Common myeloid progenitor, CD34-positive (primary cell): ENCODE data around the gene PRDM8.

Experiments used
- CTCF ChIA-PET: fragments of 350-600 bp; sonication (Branson Sonifier 250); formaldehyde crosslinking; loops from one replicate; lab custom pipeline; 2021; ENCODE audit warnings: antibody characterized with exemption; lab: Charles Lee
- POLR2A ChIA-PET: fragments of 350-600 bp; sonication (Branson Sonifier 250); formaldehyde crosslinking; loops from one replicate; lab custom pipeline; 2021; ENCODE audit warnings: antibody characterized with exemption; lab: Charles Lee
- DNase-seq, 3 donors: peaks; one replicate each; pipeline versions ENCODE4 v3.0.0 to v3.0.0-alpha.2; 2013
- H3K27ac ChIP-seq, 2 experiments: 1 replicate in 1 of 2; 2 replicates in 1 of 2; pipeline ENCODE4 v1.7.0; 2013; ENCODE audit warnings: inconsistent platforms in 2 of 2, low read length in 2 of 2, mild to moderate bottlenecking in 2 of 2, low read depth in 1 of 2, moderate library complexity in 1 of 2; ENCODE audit not compliant: severe bottlenecking in 2 of 2, insufficient read depth in 1 of 2, poor library complexity in 1 of 2
- H3K27me3 ChIP-seq, 5 experiments: replicated peaks in 2 of 5; 1 replicate in 3 of 5; 2 replicates in 2 of 5; pipeline versions ENCODE4 v1.6.1 to v1.7.0; 2013; ENCODE audit warnings: low read length in 4 of 5, mild to moderate bottlenecking in 2 of 5, moderate library complexity in 2 of 5, inconsistent platforms in 1 of 5; ENCODE audit not compliant: insufficient read depth in 5 of 5, control insufficient read depth in 4 of 5
- H3K36me3 ChIP-seq, 4 experiments: 1 replicate in 2 of 4; 2 replicates in 2 of 4; pipeline versions ENCODE4 v1.6.1 to v1.7.0; 2013; ENCODE audit warnings: low read length in 3 of 4, control low read depth in 1 of 4, mild to moderate bottlenecking in 1 of 4; ENCODE audit not compliant: control insufficient read depth in 4 of 4, insufficient read depth in 4 of 4
- H3K4me1 ChIP-seq, 4 experiments: 1 replicate in 3 of 4; 2 replicates in 1 of 4; pipeline versions ENCODE4 v1.6.1 to v1.7.1; 2013; ENCODE audit warnings: low read length in 3 of 4, mild to moderate bottlenecking in 3 of 4, control low read depth in 1 of 4, inconsistent platforms in 1 of 4, moderate library complexity in 1 of 4; ENCODE audit not compliant: control insufficient read depth in 4 of 4, insufficient read depth in 4 of 4; ENCODE audit errors: control extremely low read depth in 1 of 4
- H3K4me3 ChIP-seq, 7 experiments: 1 replicate in 4 of 7; 2 replicates in 3 of 7; pipeline versions ENCODE4 v1.5.1 to v1.7.0; 2013; ENCODE audit warnings: mild to moderate bottlenecking in 7 of 7, low read length in 6 of 7, moderate library complexity in 6 of 7, inconsistent platforms in 2 of 7, low read depth in 2 of 7, control low read depth in 1 of 7; ENCODE audit not compliant: insufficient read depth in 4 of 7, control insufficient read depth in 1 of 7; ENCODE audit errors: extremely low read depth in 1 of 7
- H3K9me3 ChIP-seq, 5 experiments: 1 replicate in 4 of 5; 2 replicates in 1 of 5; pipeline versions ENCODE4 v1.6.1 to v1.7.1; 2013; ENCODE audit warnings: low read length in 4 of 5, mild to moderate bottlenecking in 2 of 5, inconsistent platforms in 1 of 5, low read depth in 1 of 5, moderate library complexity in 1 of 5; ENCODE audit not compliant: control insufficient read depth in 4 of 5, insufficient read depth in 2 of 5; ENCODE audit errors: control extremely low read depth in 1 of 5
- WGBS: methylation state at CpG from one replicate; pipeline ENCODE4 v1.1.5; 2013; ENCODE audit not compliant: insufficient coverage; 5-methylcytosine and 5-hydroxymethylcytosine counted together

The PRDM8 gene

GRCh38 chr4:80156410-80156809 is 40.9 kb upstream of the PRDM8 start:
- WGBS, result no CpG with 5 or more reads among the region's 2 CpGs

GRCh38 chr4:80161413-80162058 is 35.8 kb upstream of the PRDM8 start:
- ChIA-PET CTCF (no interaction called here), POLR2A (no interaction called here)
- H3K4me1 ChIP-seq, result no peaks in the 10 kb centered on the region
- peaks cover 0 to 9% (median 2%) of the 10 kb centered on the region in 5 experiments for H3K9me3 ChIP-seq
- no peaks in the 10 kb centered on the region for H3K27me3 ChIP-seq
- H3K4me3 ChIP-seq, result no peak overlapping the region
- 99% methylated on average over 7 of the region's 12 CpGs for WGBS
- peaks cover 0 to 3% (median 0%) of the 10 kb centered on the region in 4 experiments for H3K36me3 ChIP-seq
- H3K27ac ChIP-seq, result no peak overlapping the region
- DNase-seq, result no peak

More at GRCh38 chr4:80156410-80156809, 40.9 kb upstream of the PRDM8 start:
- H3K27me3 ChIP-seq, result no peaks in the 10 kb centered on the region
- peaks cover 0 to 9% (median 2%) of the 10 kb centered on the region in 5 experiments for H3K9me3 ChIP-seq
- no peak for DNase-seq
- H3K36me3 ChIP-seq, result peaks cover 0 to 3% (median 0%) of the 10 kb centered on the region in 4 experiments
- CTCF ChIA-PET, result no interaction called here
- H3K4me1 ChIP-seq, result no peaks in the 10 kb centered on the region
- H3K4me3 ChIP-seq, result no peak overlapping the region
- POLR2A ChIA-PET, result no interaction called here
- no peak overlapping the region for H3K27ac ChIP-seq

DNA sequence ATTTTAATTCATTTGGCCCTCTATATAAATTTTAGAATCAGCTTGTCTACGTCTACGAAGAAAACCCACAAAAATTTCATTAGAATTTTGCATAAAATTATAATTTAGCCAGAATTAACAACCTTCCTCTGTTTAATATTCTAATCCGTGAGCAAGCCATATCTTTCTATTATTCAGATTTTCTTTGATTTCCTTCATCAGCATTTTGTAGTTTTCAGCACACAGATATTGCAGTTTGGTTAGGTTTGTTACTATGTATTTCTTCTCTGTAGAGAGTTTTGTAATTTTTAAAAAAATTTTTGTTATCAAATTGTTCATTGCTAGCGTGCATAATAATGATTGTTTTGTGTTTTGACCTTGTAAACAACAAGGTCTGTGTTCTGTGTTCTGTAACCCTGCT is 34.9 kb upstream of the PRDM8 start:
- ChIA-PET POLR2A (no interaction called here), CTCF (interaction anchor here (1.5 kb wide), 1 partner anchor 12 kb away, joined by 3 read pairs; no protein-coding TSS in a partner anchor)
- Histone ChIP-seq H3K36me3 (peaks cover 0 to 3% (median 0%) of the 10 kb centered on the region in 4 experiments), H3K9me3 (peaks cover 0 to 9% (median 0%) of the 10 kb centered on the region in 5 experiments), H3K27me3 (no peaks in the 10 kb centered on the region), H3K4me1 (no peaks in the 10 kb centered on the region), H3K4me3 (no peak overlapping the region), H3K27ac (no peak overlapping the region)
- 100% methylated on average over 3 of the region's 4 CpGs for WGBS
- DNase-seq, result no peak

GRCh38 chr4:80165855-80166254 is 31.4 kb upstream of the PRDM8 start:
- DNase-seq, result no peak
- ChIA-PET CTCF (interaction anchor here (1.4 kb wide), 1 partner anchor 17 kb away, joined by 4 read pairs; no protein-coding TSS in a partner anchor), POLR2A (no interaction called here)
- Histone ChIP-seq H3K4me3 (no peak overlapping the region), H3K4me1 (no peaks in the 10 kb centered on the region), H3K27me3 (no peaks in the 10 kb centered on the region), H3K9me3 (no peaks in the 10 kb centered on the region), H3K27ac (no peak overlapping the region), H3K36me3 (no peaks in the 10 kb centered on the region)

DNA sequence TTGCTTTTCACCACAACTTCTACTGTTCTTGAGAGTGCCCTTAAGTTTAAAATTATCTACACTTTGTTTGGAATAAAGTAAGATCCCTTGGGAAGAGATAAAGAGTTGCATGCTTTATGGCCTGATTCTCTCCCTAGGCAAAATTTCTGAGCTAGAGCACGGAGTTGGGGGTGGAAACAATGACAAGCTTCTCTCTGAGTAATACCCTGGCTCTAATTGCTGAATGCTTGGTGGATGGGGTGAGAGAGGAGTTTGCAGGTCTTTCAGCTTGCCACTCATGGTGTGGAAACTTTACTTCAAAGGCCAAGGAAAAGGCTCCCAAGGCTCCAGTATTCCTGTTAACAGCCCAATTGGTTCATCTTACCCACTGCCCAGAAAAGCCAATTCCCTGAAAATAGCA is 26.1 kb upstream of the PRDM8 start:
- Histone ChIP-seq H3K27ac (no peak overlapping the region), H3K4me1 (peaks cover 11 to 16% (median 14%) of the 10 kb centered on the region in 4 experiments), H3K27me3 (no peaks in the 10 kb centered on the region), H3K36me3 (no peaks in the 10 kb centered on the region), H3K9me3 (peaks cover 0 to under 1% (median 0%) of the 10 kb centered on the region in 5 experiments), H3K4me3 (no peak overlapping the region)
- 100% methylated on average over 1 of the region's 1 CpG for WGBS
- POLR2A ChIA-PET, result no interaction called here
- CTCF ChIA-PET, result interaction anchor here (1.1 to 2.0 kb wide), 3 partner anchors 12 to 93 kb away, joined by 3 to 7 read pairs (median 4); no protein-coding TSS in a partner anchor
- no peak for DNase-seq

- Histone ChIP-seq H3K27me3 (no peaks in the 10 kb centered on the region), H3K27ac (no peak overlapping the region), H3K36me3 (no peaks in the 10 kb centered on the region), H3K4me3 (no peak overlapping the region), H3K4me1 (peaks cover 11 to 16% (median 14%) of the 10 kb centered on the region in 4 experiments), H3K9me3 (peaks cover 0 to 3% (median 0%) of the 10 kb centered on the region in 5 experiments)
- POLR2A ChIA-PET, result no interaction called here
- WGBS, result 100% methylated on average over 3 of the region's 3 CpGs
- CTCF ChIA-PET, result interaction anchor here (1.0 to 2.0 kb wide), 6 partner anchors 11 to 102 kb away, joined by 3 to 7 read pairs (median 4); no protein-coding TSS in a partner anchor
- no peak for DNase-seq
Measured at GRCh38 chr4:80171656-80172055, 25.6 kb upstream of the PRDM8 start.

- no peaks in the 10 kb centered on the region for H3K36me3 ChIP-seq
- H3K27me3 ChIP-seq, result no peaks in the 10 kb centered on the region
- no peak overlapping the region for H3K4me3 ChIP-seq
- ChIA-PET POLR2A (no interaction called here), CTCF (interaction anchor here (0.8 to 2.8 kb wide), 8 partner anchors 11 to 102 kb away, joined by 3 to 11 read pairs (median 4); no protein-coding TSS in a partner anchor)
- H3K27ac ChIP-seq, result no peak overlapping the region
- peaks cover 0 to 3% (median 0%) of the 10 kb centered on the region in 5 experiments for H3K9me3 ChIP-seq
- no peak for DNase-seq
- peaks cover 11 to 16% (median 14%) of the 10 kb centered on the region in 4 experiments for H3K4me1 ChIP-seq
- WGBS, result 100% methylated on average over 1 of the region's 2 CpGs
Measured at GRCh38 chr4:80172203-80172602, 25.1 kb upstream of the PRDM8 start.
